Fibroblast of skin of scalp (primary cell): ENCODE measurements around the gene REPS2.

Experiments
- DNase-seq: peaks from one replicate; pipeline ENCODE4 v3.0.0-alpha.2; 2013

REPS2 gene

GRCh38 chrX:17007134-17007768, 60.8 kb downstream of the REPS2 start:
- peak; percentile 7 for DNase-seq

GRCh38 chrX:17009856-17010625, 63.6 kb downstream of the REPS2 start:
- DNase-seq = no peak

GRCh38 chrX:17012465-17012864, 66.0 kb downstream of the REPS2 start:
- no peak for DNase-seq

- no peak for DNase-seq
These were observed 67.8 kb downstream of the REPS2 start for GRCh38 chrX:17014216-17014615.

- DNase-seq = no peak
These were observed 70.7 kb downstream of the REPS2 start for GRCh38 chrX:17017134-17017533.

GRCh38 chrX:17020356-17020755, 73.9 kb downstream of the REPS2 start:
- no peak for DNase-seq

GRCh38 chrX:17020851-17021821, 74.7 kb downstream of the REPS2 start:
- no peak for DNase-seq

GRCh38 chrX:17021851-17022604, 75.6 kb downstream of the REPS2 start:
- DNase-seq = peak; percentile 63

- DNase-seq = no peak
These were observed 77.2 kb downstream of the REPS2 start for GRCh38 chrX:17023661-17024060.

GRCh38 chrX:17024886-17025285, 78.4 kb downstream of the REPS2 start:
- DNase-seq = no peak

- DNase-seq = no peak
These were observed 79.3 kb downstream of the REPS2 start for GRCh38 chrX:17025621-17026302.

- no peak for DNase-seq
These were observed 81.5 kb downstream of the REPS2 start for GRCh38 chrX:17027931-17028330.

GRCh38 chrX:17028356-17028755, 81.9 kb downstream of the REPS2 start:
- no peak for DNase-seq

- no peak for DNase-seq
These were observed 83.6 kb downstream of the REPS2 start for GRCh38 chrX:17030092-17030491.

- peak; percentile 8 for DNase-seq
These were observed 84.3 kb downstream of the REPS2 start for GRCh38 chrX:17030580-17031270.

GRCh38 chrX:17031827-17032226, 85.4 kb downstream of the REPS2 start:
- no peak for DNase-seq

- peak; percentile 1 for DNase-seq
These were observed 85.9 kb downstream of the REPS2 start for GRCh38 chrX:17032351-17032750.

- no peak for DNase-seq
These were observed 86.8 kb downstream of the REPS2 start for GRCh38 chrX:17033225-17033624.

GRCh38 chrX:17035111-17035510, 88.7 kb downstream of the REPS2 start:
- no peak for DNase-seq

- no peak for DNase-seq
These were observed 89.9 kb downstream of the REPS2 start for GRCh38 chrX:17036171-17036961.
